22Rv1 (cell line): ENCODE measurements around the gene MAGEB1.

Experiments
- ZFX ChIP-seq: fragments of 450-650 bp; IDR thresholded peaks from 2 replicates; pipeline ENCODE4 v1.6.1; 2017; ENCODE audit warnings: antibody characterized with exemption, borderline replicate concordance
- TF ChIP-seq, protein P1 (sequence below): fragments of 450-650 bp; IDR thresholded peaks from 2 replicates; pipeline ENCODE4 v1.5.1; 2017; ENCODE audit warnings: mild to moderate bottlenecking

DNA sequence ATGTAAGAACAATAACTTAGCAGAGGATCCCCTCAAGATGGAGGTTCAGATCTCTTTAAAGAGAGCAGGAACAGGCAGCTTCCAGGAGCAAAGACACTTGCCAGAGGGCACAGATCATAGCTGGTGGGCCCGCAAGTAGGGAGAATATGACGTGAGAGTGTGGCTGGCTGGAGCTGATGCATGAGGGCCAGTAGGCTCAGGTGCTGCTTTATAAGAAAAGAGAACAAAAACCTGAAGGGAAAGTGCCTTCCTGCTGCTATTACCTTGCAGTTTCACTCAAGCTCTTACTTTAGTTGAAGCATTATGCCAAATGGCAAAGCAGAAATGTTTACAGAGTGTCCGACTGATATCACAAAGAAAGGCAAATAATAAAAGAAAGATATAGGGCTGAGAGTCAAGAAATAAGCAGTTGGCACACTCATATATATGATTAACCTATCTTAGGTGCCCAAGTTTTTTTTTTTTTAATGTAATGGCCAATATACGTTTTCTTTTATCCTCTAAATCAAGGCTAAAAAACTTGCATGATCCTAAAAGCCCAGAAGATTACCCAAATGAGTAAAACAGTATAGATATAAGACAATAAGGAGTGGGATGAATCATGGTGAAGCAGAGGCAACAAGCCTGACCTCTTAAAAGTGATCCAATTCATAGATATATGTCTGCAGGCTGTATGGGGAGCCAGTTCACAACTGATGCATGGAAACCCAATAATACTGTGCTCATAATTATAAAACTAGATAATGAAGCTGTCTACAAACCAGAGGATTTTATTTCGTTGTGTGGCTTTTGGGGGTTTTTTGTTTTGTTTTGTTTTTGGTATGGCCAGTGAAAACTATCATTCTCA lies 49.7 kb downstream of the MAGEB1 start:
- TF ChIP-seq, protein P1, sequence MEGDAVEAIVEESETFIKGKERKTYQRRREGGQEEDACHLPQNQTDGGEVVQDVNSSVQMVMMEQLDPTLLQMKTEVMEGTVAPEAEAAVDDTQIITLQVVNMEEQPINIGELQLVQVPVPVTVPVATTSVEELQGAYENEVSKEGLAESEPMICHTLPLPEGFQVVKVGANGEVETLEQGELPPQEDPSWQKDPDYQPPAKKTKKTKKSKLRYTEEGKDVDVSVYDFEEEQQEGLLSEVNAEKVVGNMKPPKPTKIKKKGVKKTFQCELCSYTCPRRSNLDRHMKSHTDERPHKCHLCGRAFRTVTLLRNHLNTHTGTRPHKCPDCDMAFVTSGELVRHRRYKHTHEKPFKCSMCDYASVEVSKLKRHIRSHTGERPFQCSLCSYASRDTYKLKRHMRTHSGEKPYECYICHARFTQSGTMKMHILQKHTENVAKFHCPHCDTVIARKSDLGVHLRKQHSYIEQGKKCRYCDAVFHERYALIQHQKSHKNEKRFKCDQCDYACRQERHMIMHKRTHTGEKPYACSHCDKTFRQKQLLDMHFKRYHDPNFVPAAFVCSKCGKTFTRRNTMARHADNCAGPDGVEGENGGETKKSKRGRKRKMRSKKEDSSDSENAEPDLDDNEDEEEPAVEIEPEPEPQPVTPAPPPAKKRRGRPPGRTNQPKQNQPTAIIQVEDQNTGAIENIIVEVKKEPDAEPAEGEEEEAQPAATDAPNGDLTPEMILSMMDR: no peak
- TF ChIP-seq ZFX: no peak
